ENCODE results near the gene SLC4A5.

DNA sequence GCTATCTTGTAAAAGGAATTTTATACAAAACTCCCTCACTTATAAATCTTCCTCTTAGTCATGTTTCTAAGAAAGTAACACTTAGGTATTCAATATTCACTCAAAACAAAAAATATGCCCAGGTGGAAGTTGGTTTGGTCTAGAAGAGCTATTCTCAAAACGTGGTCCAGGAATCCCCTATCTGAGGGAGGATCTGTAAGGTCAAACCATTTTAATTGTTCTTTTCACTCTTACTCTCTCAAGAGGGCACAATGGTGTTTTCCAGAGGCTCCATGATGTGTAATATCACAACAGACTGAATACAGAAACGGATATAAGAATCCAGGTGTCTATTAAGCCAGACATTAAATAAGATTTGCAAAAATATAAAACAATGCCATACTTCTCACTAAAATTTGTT lies 174.5 kb downstream of the SLC4A5 start:
- TF ChIP-seq POU5F1 (IDR thresholded peaks at IDR 0.05; ENCODE audit: low read depth, low read length) (no peak), SUZ12 (IDR thresholded peaks at IDR 0.05; ENCODE audit: low read length) (no peak), TEAD4 (IDR thresholded peaks at IDR 0.05; ENCODE audit: low read depth, low read length) (no peak), EGR1 (IDR thresholded peaks at IDR 0.05; ENCODE audit: borderline replicate concordance, low read depth, low read length) (no peak), BCL11A (IDR thresholded peaks at IDR 0.05; ENCODE audit: low read depth in 2 of 2, low read length in 2 of 2) (no peak), POLR2A (IDR thresholded peaks at IDR 0.05; ENCODE audit: control extremely low read depth in 1 of 2, low read depth in 2 of 2, low read length in 2 of 2) (no peak), SIN3A (conservative IDR thresholded peaks at IDR 0.05 in 1 of 2, IDR thresholded peaks at IDR 0.05 in 1 of 2; ENCODE audit: low read depth in 1 of 2, low read length in 2 of 2) (no peak), EZH2 (IDR thresholded peaks at IDR 0.05; ENCODE audit: low read depth, low read length, severe bottlenecking) (no peak), HDAC2 (IDR thresholded peaks at IDR 0.05; ENCODE audit: borderline replicate concordance in 1 of 2, low read depth in 2 of 2, low read length in 2 of 2) (no peak)
- TF ChIP-seq, protein P1, sequence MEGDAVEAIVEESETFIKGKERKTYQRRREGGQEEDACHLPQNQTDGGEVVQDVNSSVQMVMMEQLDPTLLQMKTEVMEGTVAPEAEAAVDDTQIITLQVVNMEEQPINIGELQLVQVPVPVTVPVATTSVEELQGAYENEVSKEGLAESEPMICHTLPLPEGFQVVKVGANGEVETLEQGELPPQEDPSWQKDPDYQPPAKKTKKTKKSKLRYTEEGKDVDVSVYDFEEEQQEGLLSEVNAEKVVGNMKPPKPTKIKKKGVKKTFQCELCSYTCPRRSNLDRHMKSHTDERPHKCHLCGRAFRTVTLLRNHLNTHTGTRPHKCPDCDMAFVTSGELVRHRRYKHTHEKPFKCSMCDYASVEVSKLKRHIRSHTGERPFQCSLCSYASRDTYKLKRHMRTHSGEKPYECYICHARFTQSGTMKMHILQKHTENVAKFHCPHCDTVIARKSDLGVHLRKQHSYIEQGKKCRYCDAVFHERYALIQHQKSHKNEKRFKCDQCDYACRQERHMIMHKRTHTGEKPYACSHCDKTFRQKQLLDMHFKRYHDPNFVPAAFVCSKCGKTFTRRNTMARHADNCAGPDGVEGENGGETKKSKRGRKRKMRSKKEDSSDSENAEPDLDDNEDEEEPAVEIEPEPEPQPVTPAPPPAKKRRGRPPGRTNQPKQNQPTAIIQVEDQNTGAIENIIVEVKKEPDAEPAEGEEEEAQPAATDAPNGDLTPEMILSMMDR (IDR thresholded peaks at IDR 0.05; ENCODE audit: control extremely low read depth in 1 of 3, insufficient read depth in 1 of 3, low read depth in 1 of 3, low read length in 3 of 3), result no peak

All from H1 (cell line).